Sigmoid colon (tissue), 7 donors: Measurements from ENCODE around the gene APPL1. TPM values are rescaled to one million over a fixed set of nuclear protein-coding genes. Genes with fewer than 3 reads are reported as not detected.

Source experiments
- DNase-seq: peaks from one replicate; pipeline ENCODE4 v3.0.0-alpha.2; 2019
- H3K27ac ChIP-seq, 4 donors: fragments of 200-600 bp; sonication (generic); one replicate each; pipeline ENCODE4 v1.5.1; 2016 to 2019; ENCODE audit warnings: mild to moderate bottlenecking in 1 of 4
- H3K27me3 ChIP-seq, 3 donors: fragments of 200-600 bp; sonication (generic); one replicate each; pipeline ENCODE4 v1.5.1; 2019; ENCODE audit warnings: mild to moderate bottlenecking in 1 of 3
- H3K36me3 ChIP-seq, 4 donors: fragments of 200-600 bp; sonication (generic); one replicate each; pipeline ENCODE4 v1.5.1; 2016 to 2019
- H3K4me1 ChIP-seq, 4 donors: fragments of 200-600 bp; sonication (generic); one replicate each; pipeline ENCODE4 v1.5.1; 2017 to 2019
- H3K4me3 ChIP-seq, 4 donors: fragments of 200-600 bp; sonication (generic); one replicate each; pipeline ENCODE4 v1.5.1; 2017 to 2019; ENCODE audit warnings: mild to moderate bottlenecking in 2 of 4, moderate library complexity in 1 of 4
- H3K9me3 ChIP-seq, 4 donors: fragments of 200-600 bp in 3 of 4; sonication (generic) in 3 of 4; one replicate each; pipeline versions ENCODE4 v1.5.1 to v1.6.1; 2013 to 2019
- CTCF ChIP-seq, 4 experiments: fragments of 450-650 bp in 3 of 4; fragments of 200-600 bp in 1 of 4; IDR thresholded peaks; one replicate each; pipeline ENCODE4 v1.5.1; 2016 to 2019; ENCODE audit warnings: antibody characterized with exemption in 4 of 4, mild to moderate bottlenecking in 3 of 4, moderate library complexity in 2 of 4
- EP300 ChIP-seq, 4 donors: sonication (generic); formaldehyde crosslinking; IDR thresholded peaks; one replicate each; pipeline ENCODE4 v1.6.1; 2017; ENCODE audit warnings: antibody characterized with exemption in 4 of 4
- POLR2A ChIP-seq, 2 donors: fragments of 450-650 bp; IDR thresholded peaks; one replicate each; pipeline ENCODE4 v1.6.1; 2016; ENCODE audit warnings: antibody characterized with exemption in 2 of 2, mild to moderate bottlenecking in 2 of 2, moderate library complexity in 2 of 2
- POLR2AphosphoS5 ChIP-seq, 4 donors: sonication (generic); formaldehyde crosslinking; IDR thresholded peaks; one replicate each; pipeline ENCODE4 v1.6.1; 2017; ENCODE audit warnings: antibody characterized with exemption in 4 of 4
- WGBS, 2 donors: extraction: QIAGEN DNeasy Blood & Tissue Kit; methylation state at CpG; one replicate each; pipeline ENCODE4 v1.1.7; 2013; 5-methylcytosine and 5-hydroxymethylcytosine counted together
- intact Hi-C: fragments of 100-400 bp; cut with DNase I; formaldehyde crosslinking; loops from one replicate; pipeline ENCODE4 v1.15.1; 2023
- polyA plus RNA-seq, 3 donors: library from polyadenylated mRNA; stranded (reverse); fragments of 200-250 nt; gene quantifications; one replicate each; pipeline ENCODE4 v1.2.3, GENCODE V29; 2013
- total RNA-seq, 4 donors: library from RNA; depleted of rRNA; stranded (reverse); fragments of >200 nt; gene quantifications; one replicate each; pipeline ENCODE4 v1.1.0, GENCODE V29; 2016
- donor health status: healthy with polysubstance abuse.
- donor health status: Bipolar disorder and iron deficiency.
- donor health status: healthy.

The APPL1 gene
- total and polyA plus RNA-seq, 7 donors = 12.6 to 63.7 (median 34.9) TPM

- DNase-seq = no peak
- peaks cover 25 to 84% (median 39%) of the 10 kb centered on the region in 4 donors for H3K36me3 ChIP-seq
- no peaks in the 10 kb centered on the region for H3K27me3 ChIP-seq
- peaks cover 0 to 2% (median 0%) of the 10 kb centered on the region in 4 donors for H3K4me1 ChIP-seq
- TF ChIP-seq POLR2A (IDR thresholded peaks at IDR 0.05) (no peak), POLR2AphosphoS5 (IDR thresholded peaks at IDR 0.05) (no peak), CTCF (IDR thresholded peaks at IDR 0.05) (no peak), EP300 (IDR thresholded peaks at IDR 0.05) (no peak)
- H3K9me3 ChIP-seq = no peaks in the 10 kb centered on the region
- no peak overlapping the region for H3K27ac ChIP-seq
- no peak overlapping the region for H3K4me3 ChIP-seq
- intact Hi-C loops = no loop called here
These were observed 30.1 kb downstream of the APPL1 start for GRCh38 chr3:57257678-57258077.

GRCh38 chr3:57261119-57261518 is 33.6 kb downstream of the APPL1 start:
- TF ChIP-seq POLR2AphosphoS5 (IDR thresholded peaks at IDR 0.05) (no peak), POLR2A (IDR thresholded peaks at IDR 0.05) (no peak), EP300 (IDR thresholded peaks at IDR 0.05) (no peak), CTCF (IDR thresholded peaks at IDR 0.05) (no peak)

GRCh38 chr3:57261929-57262328 is 34.4 kb downstream of the APPL1 start:
- no peak for TF ChIP-seq CTCF (IDR thresholded peaks at IDR 0.05)
- no peak for TF ChIP-seq EP300 (IDR thresholded peaks at IDR 0.05)
- TF ChIP-seq POLR2A (IDR thresholded peaks at IDR 0.05) = no peak
- TF ChIP-seq POLR2AphosphoS5 (IDR thresholded peaks at IDR 0.05) = no peak
- intact Hi-C loops = no loop called here
- Histone ChIP-seq H3K9me3 (no peaks in the 10 kb centered on the region), H3K27ac (no peak overlapping the region), H3K27me3 (no peaks in the 10 kb centered on the region), H3K36me3 (peaks cover 33 to 93% (median 52%) of the 10 kb centered on the region in 4 donors), H3K4me1 (no peaks in the 10 kb centered on the region), H3K4me3 (no peak overlapping the region)
- WGBS, 2 donors = 97 to 98% methylated on average over 3 of the region's 3 CpGs
- DNase-seq = no peak

More at GRCh38 chr3:57261119-57261518, 33.6 kb downstream of the APPL1 start:
- H3K27ac ChIP-seq = no peak overlapping the region
- intact Hi-C loops = no loop called here
- H3K4me1 ChIP-seq = no peaks in the 10 kb centered on the region
- H3K36me3 ChIP-seq = peaks cover 33 to 91% (median 51%) of the 10 kb centered on the region in 4 donors
- DNase-seq = no peak
- H3K27me3 ChIP-seq = no peaks in the 10 kb centered on the region
- 93 to 94% methylated on average over 4 of the region's 4 CpGs for WGBS, 2 donors
- no peaks in the 10 kb centered on the region for H3K9me3 ChIP-seq
- H3K4me3 ChIP-seq = no peak overlapping the region

- H3K4me3 ChIP-seq = no peak overlapping the region
- H3K36me3 ChIP-seq = peaks cover 9 to 94% (median 26%) of the 10 kb centered on the region in 4 donors
- 86 to 89% methylated on average over 1 of the region's 1 CpG for WGBS, 2 donors
- H3K27ac ChIP-seq = no peak overlapping the region
- TF ChIP-seq POLR2AphosphoS5 (IDR thresholded peaks at IDR 0.05) = no peak
- no peak for TF ChIP-seq CTCF (IDR thresholded peaks at IDR 0.05)
- TF ChIP-seq EP300 (IDR thresholded peaks at IDR 0.05) = no peak
- TF ChIP-seq POLR2A (IDR thresholded peaks at IDR 0.05) = no peak
- DNase-seq = no peak
- no peaks in the 10 kb centered on the region for H3K27me3 ChIP-seq
- intact Hi-C loops = no loop called here
- H3K4me1 ChIP-seq = no peaks in the 10 kb centered on the region
- no peaks in the 10 kb centered on the region for H3K9me3 ChIP-seq
These were observed 40.9 kb downstream of the APPL1 start for GRCh38 chr3:57268416-57268815.

GRCh38 chr3:57274845-57275244 is 47.3 kb downstream of the APPL1 start:
- intact Hi-C loops = no loop called here
- Histone ChIP-seq H3K27ac (no peak overlapping the region), H3K4me3 (no peak overlapping the region), H3K9me3 (peaks cover 0 to 3% (median 0%) of the 10 kb centered on the region in 4 donors), H3K27me3 (no peaks in the 10 kb centered on the region), H3K36me3 (peaks cover 0 to 58% (median under 1%) of the 10 kb centered on the region in 4 donors), H3K4me1 (no peaks in the 10 kb centered on the region)
- DNase-seq = no peak
- WGBS, 2 donors = 96 to 97% methylated on average over 6 of the region's 6 CpGs
- no peak for TF ChIP-seq POLR2A (IDR thresholded peaks at IDR 0.05)
- TF ChIP-seq POLR2AphosphoS5 (IDR thresholded peaks at IDR 0.05) = no peak
- TF ChIP-seq CTCF (IDR thresholded peaks at IDR 0.05) = no peak
- no peak for TF ChIP-seq EP300 (IDR thresholded peaks at IDR 0.05)
